Measurements from ENCODE around the gene FADD.

FADD gene

DNA sequence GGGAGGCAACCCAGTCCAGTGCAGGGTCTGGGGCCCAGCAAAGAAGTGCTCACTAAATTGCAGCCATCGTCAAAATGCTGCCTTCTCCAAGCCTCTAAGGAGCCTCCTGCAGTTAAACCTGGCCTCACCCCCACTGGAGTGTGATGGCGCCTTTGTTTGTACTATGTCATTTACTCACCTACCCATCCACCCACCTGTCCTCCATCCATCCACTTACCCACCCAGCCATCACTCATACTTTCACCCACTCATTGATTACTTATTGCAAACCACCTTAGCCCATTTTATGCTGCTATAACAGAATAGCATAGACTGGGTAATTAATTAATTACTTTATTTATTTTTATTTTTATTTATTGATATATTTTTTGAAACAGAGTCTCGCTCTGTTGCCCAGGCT, 38.6 kb downstream of the FADD start:
- no peak for DNase-seq

- no peak for DNase-seq
Measured at GRCh38 chr11:70242885-70243284, 39.8 kb downstream of the FADD start.

GRCh38 chr11:70243912-70244652, 41.0 kb downstream of the FADD start:
- no peak for DNase-seq

DNA sequence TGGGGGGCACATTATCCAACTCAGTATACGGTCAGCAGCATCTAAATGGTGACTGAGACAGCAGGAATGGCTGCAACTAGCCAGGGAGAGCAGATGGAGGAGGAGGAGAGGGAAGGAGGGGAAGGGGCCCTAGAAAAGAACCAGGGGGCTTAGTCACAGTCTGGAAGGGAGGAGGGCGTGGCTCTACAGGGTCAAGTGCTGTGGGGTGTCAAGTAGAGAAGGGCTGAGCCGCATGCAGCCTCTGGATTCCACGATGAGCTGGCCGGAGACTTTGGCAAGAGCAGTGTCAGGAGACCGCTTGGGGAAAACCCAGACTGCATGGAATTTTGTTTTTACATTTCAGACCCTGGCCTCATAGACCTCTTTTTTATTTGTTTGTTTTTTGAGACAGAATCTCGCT, 41.6 kb downstream of the FADD start:
- DNase-seq, result no peak

DNA sequence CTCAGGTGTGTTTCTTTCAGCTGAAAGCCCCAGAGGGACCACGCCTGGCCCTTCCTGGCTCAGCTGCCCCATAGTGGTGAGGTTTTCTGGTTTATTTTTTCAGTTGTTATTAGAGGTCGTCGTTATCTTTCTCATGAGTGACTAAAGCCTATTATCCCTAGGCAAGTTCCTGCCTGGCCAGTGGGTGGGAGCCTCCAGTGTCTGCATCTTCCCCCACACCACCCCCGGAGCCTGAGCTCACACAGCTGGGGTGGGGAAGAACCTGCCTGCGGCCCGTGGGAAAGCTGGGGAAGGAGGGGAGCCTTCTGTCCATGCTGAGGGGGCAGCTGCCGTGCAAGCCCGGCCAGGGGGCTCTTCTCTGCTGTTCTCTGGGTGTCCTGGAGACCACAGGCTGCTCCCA, 43.1 kb downstream of the FADD start:
- no peak for DNase-seq

- no peak for DNase-seq
Measured at GRCh38 chr11:70247042-70247709, 44.1 kb downstream of the FADD start.

GRCh38 chr11:70247710-70248072, 44.6 kb downstream of the FADD start:
- DNase-seq, result no peak

- no peak for DNase-seq
Measured at GRCh38 chr11:70250876-70251658, 48.0 kb downstream of the FADD start.

DNA sequence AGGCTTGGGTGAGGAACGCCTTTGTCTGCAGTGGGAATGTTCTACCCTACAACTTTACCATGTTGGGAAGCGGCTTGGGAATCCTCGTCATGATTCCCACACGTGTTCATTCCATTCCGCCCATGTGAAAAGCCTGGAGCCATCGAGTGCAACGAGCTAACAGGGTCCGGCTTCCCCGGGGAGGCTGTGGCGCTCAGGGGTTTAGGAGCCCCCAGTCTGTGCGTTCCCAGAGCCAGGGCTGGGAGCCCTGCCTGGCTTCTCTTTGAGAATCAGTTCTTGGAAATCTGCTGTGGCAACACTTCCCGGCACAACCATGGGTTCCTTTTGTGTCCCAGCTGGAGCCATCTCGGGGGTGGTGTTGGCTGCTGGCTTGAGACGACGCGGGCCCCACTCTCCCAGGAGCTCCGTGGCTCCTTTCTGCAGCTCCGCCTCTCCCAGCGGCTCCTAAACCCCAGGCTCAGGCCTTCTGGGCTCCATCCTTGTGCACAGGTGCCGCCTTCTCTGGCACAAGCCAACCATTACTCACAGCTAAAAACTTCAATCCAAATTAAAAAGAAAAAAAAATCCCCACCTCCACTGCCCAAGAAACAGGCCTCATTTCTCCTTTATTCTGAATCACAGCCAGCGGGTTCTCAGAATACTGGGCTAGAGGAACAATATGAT, 48.7 kb downstream of the FADD start:
- DNase-seq, result no peak

DNA sequence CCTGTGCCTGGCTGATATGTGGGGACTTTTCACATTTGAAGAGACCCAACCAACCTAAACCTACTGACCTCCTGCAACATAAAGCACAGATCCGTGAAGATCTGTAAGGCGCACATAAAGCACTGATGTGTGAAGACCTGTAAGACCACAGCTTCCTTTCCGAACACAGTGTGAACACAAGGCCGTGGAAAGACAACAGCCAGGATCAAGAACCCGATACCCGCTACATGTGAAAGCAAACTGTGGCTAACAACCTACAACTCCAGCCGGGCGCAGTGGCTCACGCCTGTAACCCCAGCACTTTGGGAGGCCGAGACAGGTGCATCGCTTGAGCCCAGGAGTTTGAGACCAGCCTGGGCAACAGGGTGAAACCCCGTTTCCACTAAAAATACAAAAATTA, 49.7 kb downstream of the FADD start:
- no peak for DNase-seq

DNA sequence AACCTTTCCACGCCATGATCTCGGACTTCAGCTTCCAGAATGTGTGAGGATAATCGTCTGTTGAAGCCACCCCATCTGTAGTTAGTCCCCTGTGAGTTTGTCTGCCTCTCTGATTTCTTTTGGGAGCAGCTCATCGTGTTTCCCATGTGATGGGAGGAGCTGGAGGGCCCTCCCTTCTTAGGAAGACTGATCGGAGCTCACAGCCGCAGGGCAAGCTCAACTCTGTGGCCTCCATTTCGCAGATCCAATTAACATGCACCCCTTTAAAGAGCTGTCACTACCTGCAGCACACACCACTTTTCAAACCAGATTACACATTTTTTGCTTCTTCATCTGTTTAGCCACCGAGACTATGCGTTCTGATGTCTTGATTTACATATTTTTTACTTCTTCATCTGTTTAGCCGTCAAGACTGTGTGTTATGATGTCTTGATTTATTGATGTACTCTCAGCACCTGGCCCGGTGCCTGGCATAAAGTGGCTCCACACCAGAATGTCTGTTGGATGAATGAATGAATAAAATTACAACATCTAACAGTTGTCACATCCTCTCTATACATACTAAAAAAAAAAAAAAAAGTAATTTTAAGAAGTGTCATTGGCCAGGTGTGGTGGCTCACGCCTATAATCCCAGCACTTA, 52.5 kb downstream of the FADD start:
- DNase-seq, result no peak
